Mesendoderm (in vitro differentiated cells): ENCODE measurements around the gene RYR3.
"Not testable (repeated sequence)": the region's sequence is repeated elsewhere in the genome, so short reads cannot be mapped to it uniquely, and the experiment has no call there.

Source experiments
- DNase-seq: peaks from one replicate; pipeline ENCODE4 v3.0.0; 2013
- H2AK5ac ChIP-seq: 2 replicates; pipeline ENCODE4 v1.6.1; 2013; ENCODE audit warnings: low read length, inconsistent platforms
- H2BK120ac ChIP-seq: 2 replicates; pipeline ENCODE4 v1.6.1; 2013; ENCODE audit warnings: low read depth, mild to moderate bottlenecking, low read length, moderate library complexity, mixed read lengths
- H2BK15ac ChIP-seq: replicated peaks from 2 replicates; pipeline ENCODE4 v1.6.1; 2013; ENCODE audit warnings: low read depth, mild to moderate bottlenecking, moderate library complexity
- H2BK5ac ChIP-seq: 2 replicates; pipeline ENCODE4 v1.6.1; 2013; ENCODE audit warnings: low read length, inconsistent platforms
- H3K18ac ChIP-seq: 2 replicates; pipeline ENCODE4 v1.6.1; 2013; ENCODE audit warnings: mild to moderate bottlenecking, low read length, mixed read lengths
- H3K23ac ChIP-seq: one replicate; pipeline ENCODE4 v1.6.1; 2013; ENCODE audit warnings: low read length
- H3K27ac ChIP-seq: 2 replicates; pipeline ENCODE4 v1.5.1; 2013; ENCODE audit warnings: low read depth, mild to moderate bottlenecking, inconsistent platforms, low read length, moderate library complexity
- H3K27me3 ChIP-seq: 2 replicates; pipeline ENCODE4 v1.6.1; 2013; ENCODE audit warnings: low read length, control low read depth, mild to moderate bottlenecking, inconsistent platforms; ENCODE audit not compliant: insufficient read depth, poor library complexity
- H3K36me3 ChIP-seq: 2 replicates; pipeline ENCODE4 v1.6.1; 2013; ENCODE audit warnings: low read length, inconsistent platforms; ENCODE audit not compliant: control insufficient read depth, insufficient read depth
- H3K4ac ChIP-seq: one replicate; pipeline ENCODE4 v1.6.1; 2013; ENCODE audit warnings: low read depth, mild to moderate bottlenecking, low read length, moderate library complexity
- H3K4me1 ChIP-seq: 2 replicates; pipeline ENCODE4 v1.6.1; 2013; ENCODE audit warnings: low read depth, low read length, inconsistent platforms; ENCODE audit not compliant: control insufficient read depth
- H3K4me2 ChIP-seq: 2 replicates; pipeline ENCODE4 v1.6.1; 2013; ENCODE audit warnings: low read length
- H3K4me3 ChIP-seq: 2 replicates; pipeline ENCODE4 v1.5.1; 2013; ENCODE audit warnings: mild to moderate bottlenecking, low read length
- H3K56ac ChIP-seq: one replicate; pipeline ENCODE4 v1.6.1; 2013; ENCODE audit warnings: low read length
- H3K79me1 ChIP-seq: 2 replicates; pipeline ENCODE4 v1.6.1; 2013; ENCODE audit warnings: low read length, inconsistent platforms
- H3K79me2 ChIP-seq: 2 replicates; pipeline ENCODE4 v1.6.1; 2013; ENCODE audit warnings: mild to moderate bottlenecking, low read length; ENCODE audit not compliant: control insufficient read depth, insufficient read depth
- H3K9ac ChIP-seq: 2 replicates; pipeline ENCODE4 v1.6.1; 2013; ENCODE audit warnings: low read length, inconsistent platforms
- H4K5ac ChIP-seq: one replicate; pipeline ENCODE4 v1.6.1; 2013; ENCODE audit warnings: low read length
- H4K8ac ChIP-seq: one replicate; pipeline ENCODE4 v1.6.1; 2013; ENCODE audit warnings: low read depth, mild to moderate bottlenecking, control low read depth, low read length, moderate library complexity
- WGBS: extraction: QIAGEN DNeasy Blood & Tissue Kit; methylation state at CpG from one replicate; pipeline ENCODE4 v1.1.7; 2013; ENCODE audit warnings: low lambda C conversion rate, missing lambda C conversion rate; ENCODE audit not compliant: insufficient coverage; ENCODE audit errors: extremely low coverage; 5-methylcytosine and 5-hydroxymethylcytosine counted together

Gene RYR3

DNA sequence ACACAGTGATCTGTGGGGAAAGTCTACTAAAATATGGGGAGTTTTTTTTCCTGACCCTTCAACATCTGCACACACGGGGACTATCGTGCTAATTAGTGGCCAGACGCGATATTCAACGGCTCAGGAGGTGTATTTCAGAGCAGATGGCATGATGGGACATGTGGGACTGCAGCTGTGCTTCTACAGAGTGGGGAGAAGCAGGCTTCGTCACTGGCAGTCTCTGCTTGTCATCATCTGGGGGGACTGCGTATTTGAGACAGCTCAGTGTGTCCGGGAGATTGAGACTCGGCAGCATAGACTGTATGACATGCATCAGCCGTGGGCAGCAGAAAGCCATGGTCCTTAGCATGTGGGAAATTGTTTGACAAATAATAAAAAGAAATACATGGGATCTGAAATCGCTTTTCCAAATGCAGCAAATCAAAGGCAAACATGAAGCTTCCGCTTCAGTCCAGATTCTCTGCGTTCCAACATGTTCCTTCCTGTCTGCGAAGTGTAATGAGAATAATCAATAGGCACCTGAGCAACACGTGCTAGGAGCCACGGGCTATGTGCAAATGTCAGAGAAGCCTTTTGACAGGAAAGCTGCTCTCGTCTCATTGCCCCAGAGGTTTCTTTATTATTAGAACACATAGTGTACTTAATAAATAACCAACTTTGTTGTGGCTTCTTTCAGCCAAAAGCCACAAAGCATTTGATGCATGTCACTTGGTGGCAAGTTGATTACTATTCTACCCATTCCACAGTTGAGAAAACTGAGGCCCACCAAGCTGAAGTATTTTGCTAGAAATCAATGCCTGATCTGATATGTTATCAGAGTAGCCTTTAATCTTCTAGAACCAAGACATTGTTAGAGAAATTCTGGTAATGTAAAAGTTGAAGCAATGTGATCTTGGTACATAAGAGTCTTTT lies 276.3 kb downstream of the RYR3 start:
- Histone ChIP-seq H3K9ac (no peak overlapping the region), H2BK120ac (no peak overlapping the region), H2AK5ac (no peak overlapping the region), H2BK15ac (no peak overlapping the region), H3K36me3 (no peaks in the 10 kb centered on the region), H3K4me1 (peaks cover 3% of the 10 kb centered on the region), H3K27ac (no peak overlapping the region), H3K56ac (peak overlapping the region; percentile 45), H4K5ac (no peak overlapping the region), H3K4me3 (no peak overlapping the region), H3K4me2 (no peak overlapping the region), H4K8ac (no peak overlapping the region), H2BK5ac (peak overlapping the region; percentile 12), H3K4ac (peak overlapping the region; percentile 62), H3K23ac (no peak overlapping the region), H3K79me2 (no peaks in the 10 kb centered on the region), H3K27me3 (no peaks in the 10 kb centered on the region), H3K79me1 (no peaks in the 10 kb centered on the region), H3K18ac (peak overlapping the region; percentile 60)
- no CpG with 5 or more reads among the region's 17 CpGs for WGBS
- no peak for DNase-seq

GRCh38 chr15:33587773-33588172 lies 277.0 kb downstream of the RYR3 start:
- DNase-seq = peak; percentile 69
- no CpG with 5 or more reads among the region's 2 CpGs for WGBS

DNA sequence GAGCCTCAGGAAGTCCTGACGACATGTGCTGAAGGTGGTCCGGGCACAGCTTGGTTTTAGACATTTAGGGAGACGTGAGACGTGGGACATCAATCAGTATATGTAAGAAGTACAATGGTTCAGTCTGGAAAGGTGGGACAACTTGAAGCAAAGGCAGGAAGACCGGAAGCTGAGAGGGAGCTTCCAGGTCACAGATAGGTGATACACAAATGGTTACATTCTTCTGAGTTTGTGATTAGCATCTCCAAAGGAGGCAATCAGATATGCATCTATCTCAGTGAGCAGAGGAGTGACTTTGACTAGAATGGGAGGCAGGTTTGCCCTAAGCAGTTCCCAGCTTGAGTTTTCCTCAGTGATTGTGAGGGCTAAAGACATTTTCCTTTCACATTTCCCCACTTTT lies 282.1 kb downstream of the RYR3 start:
- Histone ChIP-seq H3K18ac (peak overlapping the region; percentile 97), H2AK5ac (no peak overlapping the region), H3K4me1 (peaks cover 6% of the 10 kb centered on the region), H3K4me3 (no peak overlapping the region), H3K36me3 (no peaks in the 10 kb centered on the region), H3K4ac (peak overlapping the region; percentile 96), H2BK15ac (no peak overlapping the region), H3K79me1 (no peaks in the 10 kb centered on the region), H2BK5ac (peak overlapping the region; percentile 99), H3K56ac (peak overlapping the region; percentile 73), H3K4me2 (no peak overlapping the region), H2BK120ac (no peak overlapping the region), H3K27ac (peak overlapping the region; percentile 88), H3K23ac (no peak overlapping the region), H3K27me3 (no peaks in the 10 kb centered on the region), H3K79me2 (no peaks in the 10 kb centered on the region), H4K8ac (no peak overlapping the region), H3K9ac (no peak overlapping the region), H4K5ac (no peak overlapping the region)
- DNase-seq = peak; percentile 92
- no CpG with 5 or more reads among the region's 5 CpGs for WGBS

More at GRCh38 chr15:33587773-33588172, 277.0 kb downstream of the RYR3 start:
- Histone ChIP-seq H2BK5ac (no peak overlapping the region), H4K8ac (no peak overlapping the region), H3K79me1 (no peaks in the 10 kb centered on the region), H3K27me3 (no peaks in the 10 kb centered on the region), H3K4me2 (no peak overlapping the region), H3K18ac (no peak overlapping the region), H3K4me3 (no peak overlapping the region), H3K27ac (no peak overlapping the region), H3K56ac (no peak overlapping the region), H3K4me1 (peaks cover 9% of the 10 kb centered on the region), H3K4ac (peak overlapping the region; percentile 52), H3K23ac (no peak overlapping the region), H3K9ac (no peak overlapping the region), H2AK5ac (no peak overlapping the region), H3K36me3 (no peaks in the 10 kb centered on the region), H3K79me2 (no peaks in the 10 kb centered on the region), H2BK120ac (no peak overlapping the region), H4K5ac (no peak overlapping the region), H2BK15ac (no peak overlapping the region)

DNA sequence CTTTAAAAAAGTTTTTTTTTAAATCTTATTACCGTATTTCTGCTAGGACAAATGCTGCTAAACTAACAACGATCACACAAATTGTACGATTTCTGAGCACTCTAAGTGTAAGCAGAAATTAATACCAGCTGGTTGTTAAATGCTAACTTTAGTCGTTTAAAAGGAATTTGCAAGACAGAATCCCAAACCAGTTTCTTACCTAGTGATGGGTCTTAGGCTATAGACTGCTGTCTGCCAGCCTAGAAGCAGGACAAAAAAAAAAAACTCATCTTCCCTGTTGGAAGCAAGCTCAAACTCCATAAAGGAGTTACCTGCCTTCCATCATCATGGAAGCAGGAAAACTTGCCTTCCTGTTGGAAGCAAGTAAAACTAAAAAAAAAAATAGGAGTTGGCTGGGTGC lies 287.6 kb downstream of the RYR3 start:
- not testable (repeated sequence) for H2AK5ac ChIP-seq, H4K8ac ChIP-seq, H3K18ac ChIP-seq, H3K4me3 ChIP-seq, DNase-seq, H4K5ac ChIP-seq, H3K23ac ChIP-seq, H2BK15ac ChIP-seq, H3K79me2 ChIP-seq, H2BK120ac ChIP-seq, H3K4ac ChIP-seq, H3K36me3 ChIP-seq, H3K56ac ChIP-seq, H3K4me2 ChIP-seq, H3K79me1 ChIP-seq, H3K27me3 ChIP-seq, H3K9ac ChIP-seq, H3K4me1 ChIP-seq, H2BK5ac ChIP-seq, H3K27ac ChIP-seq
- WGBS = no CpG with 5 or more reads among the region's 4 CpGs

DNA sequence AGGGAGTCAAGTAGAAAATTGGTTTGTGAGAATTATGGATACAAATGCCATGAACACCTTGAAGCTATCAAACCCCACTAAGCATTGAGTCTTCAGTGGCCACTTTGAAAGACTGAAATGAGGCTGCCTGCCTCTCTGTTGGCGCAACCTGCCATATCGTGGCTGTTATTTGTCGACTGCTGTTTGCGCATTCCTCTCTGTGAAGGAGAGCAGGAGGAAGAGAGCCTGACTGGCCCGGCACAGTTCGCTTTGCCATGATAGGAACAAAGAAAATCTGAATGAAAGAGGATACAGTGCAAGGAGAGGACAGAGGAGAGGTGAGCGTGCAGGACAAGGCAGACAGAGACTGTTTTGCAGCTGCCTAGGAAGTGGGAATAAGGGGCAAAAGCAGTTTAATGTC lies 289.4 kb downstream of the RYR3 start:
- Histone ChIP-seq H3K4ac (no peak overlapping the region), H3K27ac (no peak overlapping the region), H3K56ac (peak overlapping the region; percentile 54), H2BK120ac (no peak overlapping the region), H3K36me3 (no peaks in the 10 kb centered on the region), H3K79me1 (no peaks in the 10 kb centered on the region), H4K5ac (no peak overlapping the region), H3K4me2 (no peak overlapping the region), H2BK15ac (no peak overlapping the region), H3K4me3 (no peak overlapping the region), H3K79me2 (no peaks in the 10 kb centered on the region), H2AK5ac (no peak overlapping the region), H3K18ac (no peak overlapping the region), H3K23ac (no peak overlapping the region), H3K27me3 (no peaks in the 10 kb centered on the region), H3K4me1 (peaks cover 7% of the 10 kb centered on the region), H3K9ac (no peak overlapping the region), H2BK5ac (peak overlapping the region; percentile 52), H4K8ac (no peak overlapping the region)
- DNase-seq = no peak
- WGBS = no CpG with 5 or more reads among the region's 7 CpGs
